AG20443 (cell line): Measurements from ENCODE around the gene PDGFRB.

Experiments
- DNase-seq: peaks from one replicate; pipeline ENCODE4 v3.0.0; 2012; ENCODE audit warnings: low spot score, mixed read lengths

PDGFRB gene

DNA sequence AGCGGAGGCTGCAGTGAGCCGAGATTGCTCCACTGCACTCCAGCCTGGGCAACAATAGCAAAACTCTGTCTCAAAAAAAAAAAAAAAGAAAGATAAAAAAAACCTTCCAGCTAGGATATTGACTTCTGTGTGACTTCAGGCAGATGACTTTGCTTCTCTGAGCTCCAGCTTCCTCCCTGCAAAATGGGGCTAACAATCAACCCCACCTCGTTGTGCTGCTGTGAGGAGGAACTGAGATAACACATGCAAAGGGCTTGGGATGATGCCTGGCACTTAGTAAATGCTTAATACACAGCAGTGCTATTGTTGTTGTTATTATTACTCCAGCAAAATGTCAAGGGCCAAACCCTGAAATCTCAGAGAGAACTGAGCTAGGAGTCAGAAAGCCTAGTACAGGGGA is 7.4 kb upstream of the PDGFRB start:
- DNase-seq = no peak

DNA sequence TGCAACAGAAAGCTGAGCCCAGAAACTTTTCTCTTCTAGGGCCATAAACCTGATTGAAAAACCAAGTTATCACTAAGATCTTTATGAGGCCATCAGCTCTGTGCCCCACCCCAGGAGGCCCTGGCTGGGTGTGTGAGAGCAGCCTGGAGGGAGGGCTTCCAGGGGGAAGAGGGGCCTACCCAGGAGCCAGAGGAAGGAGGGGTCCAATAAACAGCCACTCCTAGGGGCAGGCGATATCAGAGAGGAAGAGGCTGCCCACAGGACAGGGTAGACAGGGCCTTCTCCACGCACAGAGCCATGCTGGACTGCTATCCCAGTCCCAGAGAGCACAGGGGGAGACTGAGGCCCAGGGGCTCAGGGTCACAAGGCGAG is 6.5 kb upstream of the PDGFRB start:
- no peak for DNase-seq

DNA sequence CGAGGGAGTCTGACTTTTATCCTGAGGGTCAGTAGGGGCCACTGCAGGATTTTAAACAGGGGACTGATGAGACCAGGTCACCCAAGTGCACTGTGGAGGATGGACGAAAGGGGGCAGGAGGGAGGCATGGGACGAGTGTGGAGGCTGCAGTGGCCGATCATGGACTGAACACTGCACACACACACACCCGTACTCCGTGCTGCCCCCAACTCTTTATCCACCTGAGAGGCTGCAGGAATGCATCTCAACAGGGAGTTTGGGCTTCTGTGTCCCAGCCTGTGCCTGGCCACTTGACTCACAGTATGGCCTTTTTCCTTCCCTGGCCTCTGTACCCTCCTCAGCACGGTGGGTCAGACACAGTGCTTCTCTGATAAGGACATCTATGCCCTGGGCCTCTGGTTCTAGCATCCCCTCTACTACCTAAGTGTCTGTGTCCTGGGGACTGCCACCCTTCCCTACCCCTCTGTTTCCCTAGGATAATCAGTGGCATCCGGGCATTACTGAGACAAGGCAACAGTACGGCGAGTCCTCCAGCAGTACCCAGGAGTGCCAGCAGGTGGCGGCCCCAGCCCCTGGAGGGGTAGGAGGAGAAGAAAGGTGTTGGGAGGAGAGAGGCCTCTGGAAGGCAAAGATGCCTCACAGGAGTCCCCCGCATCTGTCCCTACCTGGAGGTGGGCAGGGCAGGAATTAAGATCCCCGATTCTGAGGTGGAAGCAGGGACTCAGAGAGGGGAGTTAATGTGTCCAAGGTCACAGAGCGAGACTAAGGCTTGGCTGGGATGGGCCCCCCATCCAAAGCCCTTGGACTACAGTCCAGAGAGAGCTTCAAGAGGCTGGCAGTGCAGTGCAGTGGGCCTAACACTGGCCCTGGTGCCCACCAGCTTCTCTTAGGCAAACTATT is 5.8 kb upstream of the PDGFRB start:
- peak; percentile 88 for DNase-seq

DNA sequence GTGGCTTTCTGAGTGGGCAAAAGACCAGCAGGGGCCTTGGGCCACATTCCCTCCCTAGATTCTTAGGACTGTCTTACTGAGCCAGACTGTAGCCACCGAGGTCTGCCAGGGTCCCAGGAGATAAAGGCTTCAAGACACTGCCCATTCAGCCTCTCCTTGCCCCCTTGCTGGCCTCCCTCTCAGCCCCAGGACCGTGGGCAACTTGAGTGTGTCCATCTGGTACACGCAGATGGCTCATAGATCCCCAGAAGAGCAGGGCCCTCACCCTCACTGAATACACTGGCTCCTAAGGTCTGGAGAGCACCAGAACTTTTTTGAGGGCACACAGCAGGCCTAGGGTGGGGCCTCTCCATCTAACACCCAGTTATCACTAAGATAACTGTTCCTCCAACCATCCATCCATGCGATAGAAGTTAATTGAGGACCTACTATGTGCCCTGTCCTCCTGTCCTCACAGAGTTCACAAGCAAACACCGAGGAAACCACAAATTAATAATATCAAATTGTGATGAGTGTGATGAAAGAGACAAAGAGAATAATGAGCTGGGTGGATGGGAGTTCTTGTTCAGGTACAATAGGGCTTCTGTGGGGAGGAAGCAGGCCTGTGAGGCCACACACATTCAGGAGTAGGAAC is 4.9 kb upstream of the PDGFRB start:
- no peak for DNase-seq

DNA sequence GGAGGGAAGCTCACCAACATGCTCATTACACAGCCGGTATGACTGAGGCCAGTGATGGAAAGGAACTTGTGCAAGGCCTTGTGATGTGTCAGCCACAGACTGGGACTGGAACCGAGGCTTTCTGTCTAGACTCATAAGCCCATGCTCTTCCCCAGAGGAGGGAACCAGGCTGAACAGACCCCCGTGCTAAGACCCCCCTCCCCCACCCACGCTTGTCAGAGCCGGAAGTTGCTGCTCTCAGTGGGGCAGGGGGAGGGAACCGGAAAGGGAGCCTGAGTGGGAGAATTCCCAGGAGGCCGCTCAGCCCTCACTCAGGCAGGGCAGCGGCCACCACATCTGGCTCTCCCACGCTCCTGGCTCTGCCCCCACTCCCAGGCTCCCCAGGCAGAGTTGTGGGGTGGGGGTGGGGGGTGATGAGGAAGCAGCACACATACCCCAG is 4.1 kb upstream of the PDGFRB start:
- DNase-seq = peak; percentile 64

DNA sequence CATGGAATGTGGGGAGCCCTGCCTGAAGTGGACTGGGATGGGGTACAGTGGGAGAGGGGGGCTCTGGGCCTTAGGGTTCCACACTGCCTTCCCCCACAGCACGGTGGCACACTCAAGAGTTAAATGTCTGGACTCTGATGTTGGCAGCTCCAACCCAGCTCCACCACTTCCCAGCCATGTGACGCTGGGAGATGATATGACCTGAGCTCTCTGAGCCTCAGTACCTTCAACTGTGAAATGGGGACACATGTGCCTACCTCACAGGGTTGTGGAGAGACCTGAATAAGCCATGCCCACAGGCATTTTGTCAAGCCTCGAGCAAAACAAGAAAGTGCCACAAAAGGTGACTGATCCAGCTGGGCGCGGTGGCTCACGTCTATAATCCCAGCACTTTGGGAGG is 3.4 kb upstream of the PDGFRB start:
- no peak for DNase-seq

DNA sequence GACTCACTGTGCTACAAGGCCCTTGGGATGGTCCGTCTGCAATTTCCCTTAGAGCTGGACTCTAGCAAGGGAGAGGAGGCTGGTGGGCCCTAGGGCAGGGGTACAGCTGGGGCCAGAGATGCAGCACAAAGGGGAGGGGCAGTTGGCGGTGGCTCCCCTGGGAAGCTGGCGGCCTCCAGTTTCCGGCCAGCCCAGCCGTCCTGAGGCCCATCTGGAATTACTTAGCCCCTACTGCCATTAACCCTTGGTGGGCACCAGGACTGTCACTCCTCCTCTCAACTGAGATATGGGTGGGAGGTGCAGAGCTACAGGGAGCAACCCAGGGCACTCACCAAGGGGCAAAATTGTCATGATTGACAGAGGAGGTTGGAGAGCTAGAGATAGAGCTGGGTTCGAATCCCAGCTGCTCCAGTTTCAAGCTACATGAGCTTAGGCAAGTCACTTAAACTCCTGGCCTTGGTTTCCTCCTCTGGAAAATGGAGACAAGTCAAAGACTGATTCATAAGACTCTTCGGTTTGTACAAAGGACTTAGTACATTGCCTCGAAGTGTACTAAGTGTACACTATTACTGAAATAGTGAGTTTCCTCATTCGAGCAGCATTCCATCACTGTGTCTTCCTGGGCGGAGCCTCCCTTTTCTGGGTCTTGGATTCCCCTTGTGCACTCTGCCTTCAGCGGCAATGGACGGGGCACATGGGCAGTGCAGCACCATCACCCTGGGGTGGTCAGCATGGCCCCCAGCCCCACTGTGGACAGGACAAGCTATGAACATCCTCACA is 2.7 kb upstream of the PDGFRB start:
- DNase-seq = peak; percentile 58

DNA sequence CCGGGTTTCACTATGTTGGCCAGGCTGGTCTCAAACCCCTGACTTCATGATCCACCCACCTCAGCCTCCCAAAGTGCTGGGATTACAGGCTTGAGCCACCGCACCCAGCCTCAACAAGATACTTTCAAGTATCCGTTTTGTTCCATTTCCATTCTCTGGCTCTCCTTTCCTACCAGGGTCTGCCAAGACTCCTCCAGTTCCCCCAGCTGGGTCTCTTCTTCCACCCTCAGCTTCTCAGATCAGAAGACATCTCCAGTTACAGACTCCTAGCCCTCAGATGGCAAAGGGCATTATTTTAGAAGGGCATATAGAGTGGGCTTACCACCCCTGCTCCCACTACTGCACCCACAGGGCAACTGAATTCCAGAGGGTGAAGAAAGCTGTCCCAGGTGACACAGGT is 1.5 kb upstream of the PDGFRB start:
- DNase-seq = no peak

DNA sequence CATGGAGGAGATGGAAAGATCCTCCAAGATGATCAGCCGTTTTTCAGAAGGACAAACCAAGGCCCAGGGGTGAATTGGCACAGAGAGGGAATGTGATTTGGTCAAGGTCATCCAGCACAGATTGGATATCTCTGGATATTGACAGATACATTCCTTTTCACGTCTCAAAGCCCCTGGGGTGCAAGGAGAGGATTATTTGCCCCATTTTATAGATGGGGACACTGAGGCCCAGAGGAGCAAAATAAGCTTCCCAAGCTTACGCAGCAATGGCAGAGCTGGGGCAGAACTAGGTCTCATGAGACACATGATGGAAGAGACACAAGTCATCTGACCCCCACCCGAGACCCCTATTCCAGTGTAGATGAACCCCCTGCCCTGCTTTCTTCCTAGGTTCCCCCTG is 895 bp upstream of the PDGFRB start:
- no peak for DNase-seq

DNA sequence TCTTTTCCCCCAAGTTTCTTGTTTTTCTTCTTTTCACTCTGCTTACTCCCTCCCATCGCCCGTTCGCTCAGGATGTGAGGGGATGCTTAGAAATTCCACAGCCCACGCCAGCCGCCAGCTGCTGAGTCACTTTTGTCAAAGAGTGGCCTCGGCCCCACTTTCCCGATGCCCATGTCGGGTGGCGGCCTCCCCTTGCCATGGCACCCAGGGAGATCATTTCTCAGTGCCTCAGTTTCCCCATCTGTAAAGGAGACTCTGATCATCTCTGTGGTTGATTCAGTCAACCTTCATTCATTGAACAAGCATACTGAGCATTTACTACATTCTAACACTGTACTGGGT is 353 bp upstream of the PDGFRB start:
- no peak for DNase-seq

DNA sequence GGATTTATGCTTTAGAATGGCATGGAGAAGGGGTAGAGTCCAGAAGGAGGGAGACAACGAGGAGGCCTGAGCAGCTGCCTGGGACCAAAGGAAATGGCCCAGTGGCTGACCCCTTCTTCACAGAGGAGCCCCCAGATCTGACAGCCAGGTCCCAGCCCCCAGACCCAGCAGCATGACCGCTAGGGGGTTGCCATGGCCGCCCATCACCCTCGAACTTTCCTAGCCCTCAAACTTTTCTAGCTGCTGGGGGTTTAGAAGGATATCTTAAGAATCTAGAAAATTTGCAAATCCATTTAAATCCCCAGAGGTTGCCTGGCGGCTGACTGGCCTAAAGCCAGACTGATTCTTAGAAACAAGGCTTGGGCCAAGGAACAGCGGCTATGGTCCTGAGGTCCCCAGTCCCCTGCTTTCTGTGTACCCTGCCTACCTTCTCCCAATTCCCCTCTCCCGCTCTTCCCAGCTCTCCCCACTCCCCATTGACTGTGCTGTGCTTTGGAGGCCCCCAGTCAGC is 972 bp downstream of the PDGFRB start:
- DNase-seq = no peak

DNA sequence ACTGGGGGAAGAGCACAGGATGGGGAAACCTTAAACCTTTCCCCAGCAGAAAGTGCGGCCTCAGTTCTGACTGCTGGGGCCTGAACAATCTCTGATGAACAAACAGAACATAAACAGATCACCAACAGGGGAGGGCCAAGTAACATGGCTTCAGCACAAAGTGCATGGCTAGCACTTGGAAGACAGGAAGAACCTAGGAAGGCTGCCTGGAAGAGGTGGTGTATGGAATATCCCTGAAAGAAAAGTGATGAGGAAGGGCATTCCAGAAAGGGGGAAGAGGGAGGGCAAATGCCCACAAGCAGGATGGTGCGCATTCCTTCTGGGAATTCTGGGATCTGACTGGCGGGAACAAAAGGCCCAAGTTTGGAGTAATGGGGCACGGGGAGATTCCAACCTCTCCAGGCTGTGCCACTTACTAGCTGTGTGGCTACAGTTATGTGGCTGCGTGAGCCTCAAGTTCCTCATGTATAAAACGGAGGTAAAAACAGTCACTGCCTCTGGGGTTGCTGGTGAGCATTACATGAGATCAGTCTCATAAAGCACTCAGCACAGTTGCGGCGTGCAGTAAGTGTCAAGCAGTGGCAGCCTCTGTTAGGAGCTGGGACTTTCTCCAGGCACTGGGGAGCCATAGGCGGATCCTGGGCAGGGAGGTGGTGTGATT is 1.6 kb downstream of the PDGFRB start:
- peak; percentile 59 for DNase-seq

DNA sequence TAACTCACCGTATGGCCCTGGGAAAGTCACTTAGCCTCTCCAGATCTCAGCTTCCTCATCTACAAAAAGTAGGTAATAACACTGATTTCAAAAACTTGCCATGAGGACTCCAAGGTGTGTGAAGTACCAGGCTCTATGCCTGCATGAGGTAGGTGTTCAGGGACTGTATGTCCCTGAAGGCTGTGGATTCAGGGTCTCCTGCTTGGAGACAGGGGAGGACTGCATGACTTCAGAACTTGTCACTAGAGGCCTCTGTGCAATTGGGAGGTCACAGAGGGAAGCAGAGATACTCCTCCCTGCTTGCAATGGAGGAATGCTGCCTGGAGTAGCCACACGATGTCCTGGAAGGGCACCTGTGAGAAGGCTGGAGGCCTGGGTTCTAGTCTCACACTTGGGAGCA is 2.2 kb downstream of the PDGFRB start:
- DNase-seq = no peak

DNA sequence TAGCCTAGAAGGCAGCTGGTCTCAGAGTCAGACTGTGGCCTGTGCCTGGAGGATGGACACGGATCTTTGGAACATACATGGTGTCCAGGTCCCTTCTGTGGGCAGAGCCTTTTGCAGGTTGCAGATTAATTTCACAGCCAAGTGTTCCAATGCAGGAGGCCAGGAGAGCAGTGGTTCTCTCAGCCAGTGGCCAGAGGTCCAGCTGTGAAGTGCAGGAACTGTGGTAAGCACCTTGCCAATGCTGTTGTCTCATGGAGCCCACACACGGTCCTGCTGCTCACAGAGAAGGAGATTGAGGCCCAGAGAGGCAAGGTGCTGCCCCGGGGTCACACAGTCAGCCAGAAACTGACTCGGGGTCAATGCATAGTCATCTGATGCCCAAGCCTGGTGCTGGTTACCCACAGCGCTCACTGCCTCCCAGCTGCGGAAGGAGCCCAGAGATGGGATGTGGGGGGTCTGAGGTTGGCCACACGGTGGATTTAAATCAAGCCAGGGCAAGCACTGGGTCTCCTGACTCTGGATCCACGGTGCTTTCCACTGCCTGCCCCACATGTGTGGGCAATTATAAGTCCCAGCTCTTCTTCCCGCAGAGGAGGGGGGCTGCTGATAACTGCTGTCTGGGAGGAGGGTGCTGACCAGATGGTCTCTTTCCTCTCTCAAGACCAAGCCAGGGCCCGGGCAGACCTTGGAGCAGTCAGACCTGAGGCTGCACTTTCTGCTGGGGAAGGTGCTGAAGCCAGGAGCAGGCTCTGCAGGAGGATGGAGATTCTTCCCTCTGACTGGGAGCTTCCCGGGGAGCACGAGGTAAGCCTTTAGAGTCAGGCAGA is 2.8 kb downstream of the PDGFRB start:
- no peak for DNase-seq

DNA sequence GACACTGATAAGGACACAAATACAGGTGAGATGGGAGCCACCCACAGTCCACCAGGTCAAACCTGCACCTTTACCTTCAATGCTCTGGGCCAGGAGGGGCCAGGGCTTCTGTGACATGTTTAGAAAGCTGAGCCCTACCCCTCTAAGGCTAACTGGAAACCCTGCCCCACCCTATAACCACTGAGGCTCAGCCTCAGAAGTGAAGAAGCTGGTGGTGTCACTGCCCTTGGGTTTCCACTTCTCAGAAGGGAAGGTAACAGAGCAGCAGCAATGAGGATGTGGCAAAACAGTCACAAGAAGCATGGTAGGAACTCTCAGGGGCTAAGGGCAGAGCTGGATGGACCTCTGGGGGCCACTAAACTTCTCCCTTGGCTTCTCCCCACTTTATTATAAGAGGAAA is 6.0 kb downstream of the PDGFRB start:
- DNase-seq = no peak

DNA sequence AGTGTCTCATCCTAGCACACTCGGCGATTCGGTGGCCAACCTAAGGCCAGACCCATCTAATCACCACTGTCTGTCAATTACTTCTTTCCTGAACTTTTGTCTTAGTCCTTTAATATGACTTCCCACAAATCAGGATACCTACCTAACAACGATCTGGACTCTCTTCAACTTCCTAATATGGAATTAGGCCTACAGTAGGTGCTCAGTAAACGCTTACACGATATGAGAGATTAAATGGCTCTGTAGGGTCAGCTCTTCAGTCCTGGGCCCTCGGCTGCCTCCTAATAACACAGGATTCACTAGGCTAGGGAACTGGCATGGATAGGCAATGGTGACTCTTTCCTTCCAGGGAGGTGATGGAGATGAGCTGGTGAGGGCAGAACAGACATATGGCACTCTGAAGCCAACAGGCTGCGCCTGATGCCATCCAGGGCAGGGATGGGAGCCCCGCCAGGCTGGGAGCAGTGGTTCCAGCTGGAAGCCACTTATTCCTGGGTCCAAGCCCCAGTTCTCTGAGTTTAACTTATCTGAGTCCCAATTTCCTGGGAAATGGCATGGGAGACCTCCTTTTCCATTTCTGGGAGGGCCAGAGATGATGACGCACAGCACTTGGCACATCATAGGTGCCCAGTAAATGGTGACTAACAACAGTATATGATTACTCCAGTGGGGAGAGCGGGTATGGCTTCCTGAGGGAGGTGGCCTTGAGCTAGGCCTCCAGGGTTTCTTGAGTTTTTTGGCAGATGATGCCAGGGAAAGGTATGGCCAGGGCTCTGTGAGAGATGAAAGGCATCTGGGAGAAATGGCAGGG is 7.3 kb downstream of the PDGFRB start:
- DNase-seq = peak; percentile 59

DNA sequence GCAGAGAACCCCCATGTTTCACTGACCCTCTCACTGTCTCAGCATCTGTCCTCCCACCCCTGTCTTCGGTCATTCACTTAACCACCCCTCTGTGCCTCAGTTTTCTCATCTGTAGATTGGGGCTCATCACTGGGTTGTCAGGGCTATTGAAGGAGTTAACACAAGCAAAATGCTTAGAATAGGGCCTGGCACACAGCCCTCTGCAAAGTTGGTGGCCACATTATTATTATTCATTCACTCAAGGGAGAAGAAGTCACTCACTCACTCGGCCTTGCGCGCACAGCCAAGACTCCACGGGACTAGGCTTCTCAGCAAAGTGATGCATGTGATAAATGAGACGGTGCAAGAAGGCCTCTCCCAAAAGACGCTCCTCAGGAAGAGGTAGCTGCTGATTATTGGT is 8.0 kb downstream of the PDGFRB start:
- no peak for DNase-seq

DNA sequence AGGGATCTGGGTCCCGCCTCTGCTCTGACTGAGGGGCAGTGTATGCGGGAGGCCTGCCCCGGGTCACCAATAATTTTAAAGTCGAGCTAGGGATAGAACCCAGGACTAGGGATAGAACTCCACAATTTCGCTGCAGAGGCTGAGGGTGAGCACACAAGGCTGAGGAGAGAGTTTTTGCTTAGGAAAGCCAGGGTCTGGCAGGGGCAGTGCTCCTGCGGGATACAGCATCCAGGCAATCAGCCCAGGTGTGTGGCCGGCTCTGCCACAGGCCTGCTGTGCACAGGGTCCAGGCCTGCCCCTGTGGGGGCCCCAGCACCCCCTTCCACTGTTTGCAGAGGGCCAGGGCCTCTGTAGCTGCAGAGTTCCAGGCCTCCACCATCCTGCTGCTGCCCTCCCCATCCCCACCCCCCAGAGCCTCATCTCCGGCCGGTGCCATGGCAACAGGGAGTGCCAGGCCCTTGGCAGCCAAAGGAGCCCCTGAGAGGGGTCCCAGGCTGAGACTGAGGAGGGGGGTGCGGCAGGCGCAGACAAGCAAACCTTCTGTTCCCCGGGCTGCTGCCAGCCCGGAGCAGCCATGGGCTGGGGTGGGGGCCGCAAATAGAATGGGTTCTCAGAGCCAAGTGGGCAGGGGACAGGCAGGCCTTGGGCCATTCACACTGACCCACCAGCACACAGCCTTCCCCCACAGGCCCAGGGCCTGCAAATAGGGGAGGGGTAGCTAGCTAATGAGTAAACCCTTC is 8.6 kb downstream of the PDGFRB start:
- DNase-seq = no peak

DNA sequence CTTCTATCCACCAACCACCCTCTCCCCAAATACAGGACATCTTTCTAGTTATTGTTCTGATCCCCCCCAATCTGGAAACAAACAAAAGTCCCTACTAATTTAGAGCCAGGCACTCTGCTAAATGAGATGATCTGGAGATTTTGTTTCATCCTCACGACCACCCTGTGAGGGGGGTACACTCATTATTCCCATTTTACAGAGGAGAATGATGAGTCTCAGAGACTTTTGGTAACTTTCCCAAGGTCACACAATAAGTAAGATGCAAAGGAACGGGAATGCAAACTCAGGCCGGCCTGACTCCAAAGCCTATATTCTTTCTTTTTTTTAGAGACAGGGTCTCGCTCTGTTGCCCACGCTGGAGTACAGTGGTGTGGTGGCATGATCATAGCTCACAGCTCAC is 9.4 kb downstream of the PDGFRB start:
- no peak for DNase-seq

DNA sequence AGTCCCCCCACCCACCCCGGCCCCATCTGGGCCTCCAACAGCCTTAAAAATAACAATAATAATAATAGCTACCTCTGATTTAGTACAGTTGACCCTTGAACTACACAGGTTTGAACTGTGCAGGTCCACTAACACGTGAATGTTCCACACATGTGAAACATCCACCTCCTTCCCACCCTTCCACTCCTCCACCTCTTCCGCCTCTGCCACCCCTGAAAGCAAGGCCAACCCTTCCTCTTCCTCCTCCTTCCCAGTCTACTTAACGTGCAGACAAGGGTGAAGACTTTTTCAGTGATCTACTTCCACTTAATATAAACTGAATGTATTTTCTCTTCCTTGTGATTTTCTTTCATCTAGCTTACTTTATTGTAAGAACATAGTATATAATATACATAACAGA is 10.8 kb downstream of the PDGFRB start:
- DNase-seq = no peak
